K562 (cell line): ENCODE measurements around the gene EFNA5.

Source experiments
- HIVEP1 ChIP-seq: fragments of 250-450 bp; sonication (Bioruptor Pico); IDR thresholded peaks from 2 replicates; pipeline ENCODE4 v1.4.0; 2020; ENCODE audit warnings: mild to moderate bottlenecking
- MAFG ChIP-seq: fragments of 450-650 bp; conservative IDR thresholded peaks from 2 replicates; pipeline ENCODE4 v1.6.1; 2016; ENCODE audit warnings: missing genetic modification characterization, missing compliant biosample characterization
- MCM2 ChIP-seq: fragments of 450-650 bp; IDR thresholded peaks from 2 replicates; pipeline ENCODE4 v1.6.1; 2017; ENCODE audit warnings: low read depth, mild to moderate bottlenecking
- PCBP1 ChIP-seq: fragments of 200-400 bp; formaldehyde crosslinking; IDR thresholded peaks from 2 replicates; pipeline ENCODE4 v1.6.1; 2018; ENCODE audit warnings: mild to moderate bottlenecking, low read depth, low read length; ENCODE audit not compliant: poor library complexity, severe bottlenecking
- PHB ChIP-seq: fragments of 250-450 bp; sonication (Bioruptor Pico); IDR thresholded peaks from 2 replicates; pipeline ENCODE4 v1.5.0; 2021
- PRPF4 ChIP-seq: fragments of 200-400 bp; formaldehyde crosslinking; IDR thresholded peaks from one replicate; pipeline ENCODE4 v1.6.1; 2017; ENCODE audit warnings: low read length, low read depth, mild to moderate bottlenecking; ENCODE audit not compliant: insufficient read depth, poor library complexity, severe bottlenecking
- SIN3A ChIP-seq, 2 experiments: fragments of 150-350 bp in 1 of 2; IDR thresholded peaks; 2 replicates each; pipeline ENCODE4 v1.6.1; 2011 to 2016; ENCODE audit warnings: borderline replicate concordance in 2 of 2, low read depth in 2 of 2, low read length in 2 of 2, mild to moderate bottlenecking in 2 of 2, moderate library complexity in 2 of 2; ENCODE audit not compliant: control insufficient read depth in 1 of 2
- TCF3 ChIP-seq: sonication (generic); formaldehyde crosslinking; IDR thresholded peaks from 2 replicates; pipeline ENCODE4 v1.4.0; 2020; ENCODE audit warnings: mild to moderate bottlenecking, missing genetic modification reagents
- TF ChIP-seq, protein P1 (sequence below): fragments of 450-650 bp; IDR thresholded peaks from 2 replicates; pipeline ENCODE4 v1.6.1; 2016; ENCODE audit warnings: mild to moderate bottlenecking, moderate library complexity
- TF ChIP-seq, protein P2 (sequence below), 2 experiments: fragments of 200-800 bp in 1 of 2; sonication (Bioruptor generic) in 1 of 2; sonication (generic) in 1 of 2; formaldehyde crosslinking in 1 of 2; IDR thresholded peaks in 1 of 2; conservative IDR thresholded peaks in 1 of 2; 2 replicates each; pipeline versions ENCODE4 v1.5.0 to v1.6.1; 2016 to 2020; ENCODE audit warnings: missing compliant biosample characterization in 1 of 2, missing genetic modification characterization in 1 of 2, missing genetic modification reagents in 1 of 2
- TF ChIP-seq, protein P3 (sequence below), 3 experiments: IDR thresholded peaks in 2 of 3; conservative IDR thresholded peaks in 1 of 3; 2 replicates each; pipeline ENCODE4 v1.5.1; 2011 to 2012; ENCODE audit warnings: low read length in 3 of 3, mild to moderate bottlenecking in 3 of 3, control low read depth in 2 of 3, improper control_type of control experiment in 1 of 3, inconsistent platforms in 1 of 3, low read depth in 1 of 3, mixed read lengths in 1 of 3, moderate library complexity in 1 of 3; ENCODE audit not compliant: insufficient read depth in 2 of 3
- TF ChIP-seq, protein P4 (sequence below): sonication (generic); formaldehyde crosslinking; IDR thresholded peaks from 2 replicates; pipeline ENCODE4 v1.8.1; 2023; ENCODE audit warnings: mild to moderate bottlenecking, missing genetic modification reagents, moderate library complexity

DNA sequence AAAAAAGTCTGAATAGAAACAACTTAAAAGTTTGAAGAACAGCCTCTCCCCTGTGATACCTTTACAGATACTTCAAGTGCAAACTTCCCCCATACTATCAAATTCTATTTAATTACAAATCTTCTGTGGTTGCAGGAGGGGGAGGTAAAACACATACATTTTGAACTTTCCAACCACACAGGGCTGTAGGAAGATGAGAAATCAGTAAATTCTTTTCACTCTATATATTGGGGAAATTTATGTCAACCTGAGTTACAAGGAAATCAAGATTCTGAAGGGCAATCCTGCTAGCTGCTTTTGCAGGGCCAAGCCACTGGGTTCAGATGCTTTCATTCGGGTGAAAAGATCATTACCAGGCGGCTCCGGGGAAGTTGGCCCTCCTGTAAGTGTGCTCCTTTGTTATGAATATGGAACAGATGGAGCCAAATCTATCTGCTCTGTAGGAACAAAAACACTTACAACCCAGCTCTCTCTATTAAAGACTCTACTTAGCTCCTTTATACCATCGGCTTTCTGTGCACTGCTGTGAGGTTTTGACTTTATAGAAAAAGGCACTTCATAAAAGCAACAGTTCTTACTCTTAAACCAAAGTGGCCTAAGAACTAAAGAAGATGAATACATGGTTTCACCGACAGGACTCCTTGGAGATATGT is 269.1 kb downstream of the EFNA5 start:
- TF ChIP-seq, protein P1, sequence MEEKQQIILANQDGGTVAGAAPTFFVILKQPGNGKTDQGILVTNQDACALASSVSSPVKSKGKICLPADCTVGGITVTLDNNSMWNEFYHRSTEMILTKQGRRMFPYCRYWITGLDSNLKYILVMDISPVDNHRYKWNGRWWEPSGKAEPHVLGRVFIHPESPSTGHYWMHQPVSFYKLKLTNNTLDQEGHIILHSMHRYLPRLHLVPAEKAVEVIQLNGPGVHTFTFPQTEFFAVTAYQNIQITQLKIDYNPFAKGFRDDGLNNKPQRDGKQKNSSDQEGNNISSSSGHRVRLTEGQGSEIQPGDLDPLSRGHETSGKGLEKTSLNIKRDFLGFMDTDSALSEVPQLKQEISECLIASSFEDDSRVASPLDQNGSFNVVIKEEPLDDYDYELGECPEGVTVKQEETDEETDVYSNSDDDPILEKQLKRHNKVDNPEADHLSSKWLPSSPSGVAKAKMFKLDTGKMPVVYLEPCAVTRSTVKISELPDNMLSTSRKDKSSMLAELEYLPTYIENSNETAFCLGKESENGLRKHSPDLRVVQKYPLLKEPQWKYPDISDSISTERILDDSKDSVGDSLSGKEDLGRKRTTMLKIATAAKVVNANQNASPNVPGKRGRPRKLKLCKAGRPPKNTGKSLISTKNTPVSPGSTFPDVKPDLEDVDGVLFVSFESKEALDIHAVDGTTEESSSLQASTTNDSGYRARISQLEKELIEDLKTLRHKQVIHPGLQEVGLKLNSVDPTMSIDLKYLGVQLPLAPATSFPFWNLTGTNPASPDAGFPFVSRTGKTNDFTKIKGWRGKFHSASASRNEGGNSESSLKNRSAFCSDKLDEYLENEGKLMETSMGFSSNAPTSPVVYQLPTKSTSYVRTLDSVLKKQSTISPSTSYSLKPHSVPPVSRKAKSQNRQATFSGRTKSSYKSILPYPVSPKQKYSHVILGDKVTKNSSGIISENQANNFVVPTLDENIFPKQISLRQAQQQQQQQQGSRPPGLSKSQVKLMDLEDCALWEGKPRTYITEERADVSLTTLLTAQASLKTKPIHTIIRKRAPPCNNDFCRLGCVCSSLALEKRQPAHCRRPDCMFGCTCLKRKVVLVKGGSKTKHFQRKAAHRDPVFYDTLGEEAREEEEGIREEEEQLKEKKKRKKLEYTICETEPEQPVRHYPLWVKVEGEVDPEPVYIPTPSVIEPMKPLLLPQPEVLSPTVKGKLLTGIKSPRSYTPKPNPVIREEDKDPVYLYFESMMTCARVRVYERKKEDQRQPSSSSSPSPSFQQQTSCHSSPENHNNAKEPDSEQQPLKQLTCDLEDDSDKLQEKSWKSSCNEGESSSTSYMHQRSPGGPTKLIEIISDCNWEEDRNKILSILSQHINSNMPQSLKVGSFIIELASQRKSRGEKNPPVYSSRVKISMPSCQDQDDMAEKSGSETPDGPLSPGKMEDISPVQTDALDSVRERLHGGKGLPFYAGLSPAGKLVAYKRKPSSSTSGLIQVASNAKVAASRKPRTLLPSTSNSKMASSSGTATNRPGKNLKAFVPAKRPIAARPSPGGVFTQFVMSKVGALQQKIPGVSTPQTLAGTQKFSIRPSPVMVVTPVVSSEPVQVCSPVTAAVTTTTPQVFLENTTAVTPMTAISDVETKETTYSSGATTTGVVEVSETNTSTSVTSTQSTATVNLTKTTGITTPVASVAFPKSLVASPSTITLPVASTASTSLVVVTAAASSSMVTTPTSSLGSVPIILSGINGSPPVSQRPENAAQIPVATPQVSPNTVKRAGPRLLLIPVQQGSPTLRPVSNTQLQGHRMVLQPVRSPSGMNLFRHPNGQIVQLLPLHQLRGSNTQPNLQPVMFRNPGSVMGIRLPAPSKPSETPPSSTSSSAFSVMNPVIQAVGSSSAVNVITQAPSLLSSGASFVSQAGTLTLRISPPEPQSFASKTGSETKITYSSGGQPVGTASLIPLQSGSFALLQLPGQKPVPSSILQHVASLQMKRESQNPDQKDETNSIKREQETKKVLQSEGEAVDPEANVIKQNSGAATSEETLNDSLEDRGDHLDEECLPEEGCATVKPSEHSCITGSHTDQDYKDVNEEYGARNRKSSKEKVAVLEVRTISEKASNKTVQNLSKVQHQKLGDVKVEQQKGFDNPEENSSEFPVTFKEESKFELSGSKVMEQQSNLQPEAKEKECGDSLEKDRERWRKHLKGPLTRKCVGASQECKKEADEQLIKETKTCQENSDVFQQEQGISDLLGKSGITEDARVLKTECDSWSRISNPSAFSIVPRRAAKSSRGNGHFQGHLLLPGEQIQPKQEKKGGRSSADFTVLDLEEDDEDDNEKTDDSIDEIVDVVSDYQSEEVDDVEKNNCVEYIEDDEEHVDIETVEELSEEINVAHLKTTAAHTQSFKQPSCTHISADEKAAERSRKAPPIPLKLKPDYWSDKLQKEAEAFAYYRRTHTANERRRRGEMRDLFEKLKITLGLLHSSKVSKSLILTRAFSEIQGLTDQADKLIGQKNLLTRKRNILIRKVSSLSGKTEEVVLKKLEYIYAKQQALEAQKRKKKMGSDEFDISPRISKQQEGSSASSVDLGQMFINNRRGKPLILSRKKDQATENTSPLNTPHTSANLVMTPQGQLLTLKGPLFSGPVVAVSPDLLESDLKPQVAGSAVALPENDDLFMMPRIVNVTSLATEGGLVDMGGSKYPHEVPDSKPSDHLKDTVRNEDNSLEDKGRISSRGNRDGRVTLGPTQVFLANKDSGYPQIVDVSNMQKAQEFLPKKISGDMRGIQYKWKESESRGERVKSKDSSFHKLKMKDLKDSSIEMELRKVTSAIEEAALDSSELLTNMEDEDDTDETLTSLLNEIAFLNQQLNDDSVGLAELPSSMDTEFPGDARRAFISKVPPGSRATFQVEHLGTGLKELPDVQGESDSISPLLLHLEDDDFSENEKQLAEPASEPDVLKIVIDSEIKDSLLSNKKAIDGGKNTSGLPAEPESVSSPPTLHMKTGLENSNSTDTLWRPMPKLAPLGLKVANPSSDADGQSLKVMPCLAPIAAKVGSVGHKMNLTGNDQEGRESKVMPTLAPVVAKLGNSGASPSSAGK, result no peak
- TF ChIP-seq MCM2, result no peak
- TF ChIP-seq PRPF4, result no peak
- TF ChIP-seq, protein P2, sequence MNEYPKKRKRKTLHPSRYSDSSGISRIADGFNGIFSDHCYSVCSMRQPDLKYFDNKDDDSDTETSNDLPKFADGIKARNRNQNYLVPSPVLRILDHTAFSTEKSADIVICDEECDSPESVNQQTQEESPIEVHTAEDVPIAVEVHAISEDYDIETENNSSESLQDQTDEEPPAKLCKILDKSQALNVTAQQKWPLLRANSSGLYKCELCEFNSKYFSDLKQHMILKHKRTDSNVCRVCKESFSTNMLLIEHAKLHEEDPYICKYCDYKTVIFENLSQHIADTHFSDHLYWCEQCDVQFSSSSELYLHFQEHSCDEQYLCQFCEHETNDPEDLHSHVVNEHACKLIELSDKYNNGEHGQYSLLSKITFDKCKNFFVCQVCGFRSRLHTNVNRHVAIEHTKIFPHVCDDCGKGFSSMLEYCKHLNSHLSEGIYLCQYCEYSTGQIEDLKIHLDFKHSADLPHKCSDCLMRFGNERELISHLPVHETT (CRISPR knock-in tag; conservative IDR thresholded peaks at IDR 0.05 in 1 of 2, IDR thresholded peaks at IDR 0.05 in 1 of 2), result no peak
- TF ChIP-seq, protein P3, sequence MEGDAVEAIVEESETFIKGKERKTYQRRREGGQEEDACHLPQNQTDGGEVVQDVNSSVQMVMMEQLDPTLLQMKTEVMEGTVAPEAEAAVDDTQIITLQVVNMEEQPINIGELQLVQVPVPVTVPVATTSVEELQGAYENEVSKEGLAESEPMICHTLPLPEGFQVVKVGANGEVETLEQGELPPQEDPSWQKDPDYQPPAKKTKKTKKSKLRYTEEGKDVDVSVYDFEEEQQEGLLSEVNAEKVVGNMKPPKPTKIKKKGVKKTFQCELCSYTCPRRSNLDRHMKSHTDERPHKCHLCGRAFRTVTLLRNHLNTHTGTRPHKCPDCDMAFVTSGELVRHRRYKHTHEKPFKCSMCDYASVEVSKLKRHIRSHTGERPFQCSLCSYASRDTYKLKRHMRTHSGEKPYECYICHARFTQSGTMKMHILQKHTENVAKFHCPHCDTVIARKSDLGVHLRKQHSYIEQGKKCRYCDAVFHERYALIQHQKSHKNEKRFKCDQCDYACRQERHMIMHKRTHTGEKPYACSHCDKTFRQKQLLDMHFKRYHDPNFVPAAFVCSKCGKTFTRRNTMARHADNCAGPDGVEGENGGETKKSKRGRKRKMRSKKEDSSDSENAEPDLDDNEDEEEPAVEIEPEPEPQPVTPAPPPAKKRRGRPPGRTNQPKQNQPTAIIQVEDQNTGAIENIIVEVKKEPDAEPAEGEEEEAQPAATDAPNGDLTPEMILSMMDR (IDR thresholded peaks at IDR 0.05 in 2 of 3, conservative IDR thresholded peaks at IDR 0.05 in 1 of 3; ENCODE audit: insufficient read depth in 2 of 3, low read depth in 1 of 3, low read length in 3 of 3), result no peak
- no peak for TF ChIP-seq MAFG (tag)
- no peak for TF ChIP-seq HIVEP1
- TF ChIP-seq, protein P4, sequence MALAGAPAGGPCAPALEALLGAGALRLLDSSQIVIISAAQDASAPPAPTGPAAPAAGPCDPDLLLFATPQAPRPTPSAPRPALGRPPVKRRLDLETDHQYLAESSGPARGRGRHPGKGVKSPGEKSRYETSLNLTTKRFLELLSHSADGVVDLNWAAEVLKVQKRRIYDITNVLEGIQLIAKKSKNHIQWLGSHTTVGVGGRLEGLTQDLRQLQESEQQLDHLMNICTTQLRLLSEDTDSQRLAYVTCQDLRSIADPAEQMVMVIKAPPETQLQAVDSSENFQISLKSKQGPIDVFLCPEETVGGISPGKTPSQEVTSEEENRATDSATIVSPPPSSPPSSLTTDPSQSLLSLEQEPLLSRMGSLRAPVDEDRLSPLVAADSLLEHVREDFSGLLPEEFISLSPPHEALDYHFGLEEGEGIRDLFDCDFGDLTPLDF, result no peak
- TF ChIP-seq PHB (CRISPR knock-in tag), result no peak
- no peak for TF ChIP-seq TCF3 (CRISPR knock-in tag)
- no peak for TF ChIP-seq SIN3A (IDR thresholded peaks at IDR 0.05; ENCODE audit: borderline replicate concordance in 2 of 2, control insufficient read depth in 1 of 2, low read depth in 2 of 2, low read length in 2 of 2)
- no peak for TF ChIP-seq PCBP1
